ENCODE data around the gene SLC35E2B.

DNA sequence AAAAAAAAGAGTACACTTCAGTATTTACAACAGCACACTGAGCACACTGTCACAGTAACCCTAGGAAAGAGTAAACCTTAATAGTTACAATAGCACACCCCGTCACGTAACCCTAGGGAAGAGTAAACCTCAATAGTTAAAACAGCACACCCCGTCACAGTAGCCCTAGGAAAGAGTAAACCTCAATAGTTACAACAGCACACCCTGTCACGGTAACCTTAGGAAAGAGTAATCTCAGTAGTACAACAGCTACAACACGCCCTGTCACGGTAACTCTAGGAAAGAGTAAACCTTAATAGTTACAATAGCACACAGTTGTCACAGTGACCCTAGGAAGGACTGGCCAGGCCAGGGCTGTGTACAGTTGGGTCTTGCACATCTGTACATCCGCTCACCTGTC is 28.6 kb upstream of the SLC35E2B start:
- TF ChIP-seq, protein P1, sequence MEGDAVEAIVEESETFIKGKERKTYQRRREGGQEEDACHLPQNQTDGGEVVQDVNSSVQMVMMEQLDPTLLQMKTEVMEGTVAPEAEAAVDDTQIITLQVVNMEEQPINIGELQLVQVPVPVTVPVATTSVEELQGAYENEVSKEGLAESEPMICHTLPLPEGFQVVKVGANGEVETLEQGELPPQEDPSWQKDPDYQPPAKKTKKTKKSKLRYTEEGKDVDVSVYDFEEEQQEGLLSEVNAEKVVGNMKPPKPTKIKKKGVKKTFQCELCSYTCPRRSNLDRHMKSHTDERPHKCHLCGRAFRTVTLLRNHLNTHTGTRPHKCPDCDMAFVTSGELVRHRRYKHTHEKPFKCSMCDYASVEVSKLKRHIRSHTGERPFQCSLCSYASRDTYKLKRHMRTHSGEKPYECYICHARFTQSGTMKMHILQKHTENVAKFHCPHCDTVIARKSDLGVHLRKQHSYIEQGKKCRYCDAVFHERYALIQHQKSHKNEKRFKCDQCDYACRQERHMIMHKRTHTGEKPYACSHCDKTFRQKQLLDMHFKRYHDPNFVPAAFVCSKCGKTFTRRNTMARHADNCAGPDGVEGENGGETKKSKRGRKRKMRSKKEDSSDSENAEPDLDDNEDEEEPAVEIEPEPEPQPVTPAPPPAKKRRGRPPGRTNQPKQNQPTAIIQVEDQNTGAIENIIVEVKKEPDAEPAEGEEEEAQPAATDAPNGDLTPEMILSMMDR (IDR thresholded peaks at IDR 0.05; ENCODE audit: insufficient read depth, low read length) = no peak
- TF ChIP-seq, protein P2, sequence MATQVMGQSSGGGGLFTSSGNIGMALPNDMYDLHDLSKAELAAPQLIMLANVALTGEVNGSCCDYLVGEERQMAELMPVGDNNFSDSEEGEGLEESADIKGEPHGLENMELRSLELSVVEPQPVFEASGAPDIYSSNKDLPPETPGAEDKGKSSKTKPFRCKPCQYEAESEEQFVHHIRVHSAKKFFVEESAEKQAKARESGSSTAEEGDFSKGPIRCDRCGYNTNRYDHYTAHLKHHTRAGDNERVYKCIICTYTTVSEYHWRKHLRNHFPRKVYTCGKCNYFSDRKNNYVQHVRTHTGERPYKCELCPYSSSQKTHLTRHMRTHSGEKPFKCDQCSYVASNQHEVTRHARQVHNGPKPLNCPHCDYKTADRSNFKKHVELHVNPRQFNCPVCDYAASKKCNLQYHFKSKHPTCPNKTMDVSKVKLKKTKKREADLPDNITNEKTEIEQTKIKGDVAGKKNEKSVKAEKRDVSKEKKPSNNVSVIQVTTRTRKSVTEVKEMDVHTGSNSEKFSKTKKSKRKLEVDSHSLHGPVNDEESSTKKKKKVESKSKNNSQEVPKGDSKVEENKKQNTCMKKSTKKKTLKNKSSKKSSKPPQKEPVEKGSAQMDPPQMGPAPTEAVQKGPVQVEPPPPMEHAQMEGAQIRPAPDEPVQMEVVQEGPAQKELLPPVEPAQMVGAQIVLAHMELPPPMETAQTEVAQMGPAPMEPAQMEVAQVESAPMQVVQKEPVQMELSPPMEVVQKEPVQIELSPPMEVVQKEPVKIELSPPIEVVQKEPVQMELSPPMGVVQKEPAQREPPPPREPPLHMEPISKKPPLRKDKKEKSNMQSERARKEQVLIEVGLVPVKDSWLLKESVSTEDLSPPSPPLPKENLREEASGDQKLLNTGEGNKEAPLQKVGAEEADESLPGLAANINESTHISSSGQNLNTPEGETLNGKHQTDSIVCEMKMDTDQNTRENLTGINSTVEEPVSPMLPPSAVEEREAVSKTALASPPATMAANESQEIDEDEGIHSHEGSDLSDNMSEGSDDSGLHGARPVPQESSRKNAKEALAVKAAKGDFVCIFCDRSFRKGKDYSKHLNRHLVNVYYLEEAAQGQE (IDR thresholded peaks at IDR 0.05; ENCODE audit: insufficient replicate concordance, low read depth) = no peak

Measured in HL-60 (cell line).